ENCODE data around the gene GJB1. TPM values are rescaled to one million over a fixed set of nuclear protein-coding genes. Genes with fewer than 3 reads are reported as not detected.
"Not testable (repeated sequence)": the region's sequence is repeated elsewhere in the genome, so short reads cannot be mapped to it uniquely, and the experiment has no call there.

GJB1 gene
- polyA plus RNA-seq, 1 donor (not counting 4 experiments of a cell fraction or from before 2014, with no cell fraction given), result not detected

DNA sequence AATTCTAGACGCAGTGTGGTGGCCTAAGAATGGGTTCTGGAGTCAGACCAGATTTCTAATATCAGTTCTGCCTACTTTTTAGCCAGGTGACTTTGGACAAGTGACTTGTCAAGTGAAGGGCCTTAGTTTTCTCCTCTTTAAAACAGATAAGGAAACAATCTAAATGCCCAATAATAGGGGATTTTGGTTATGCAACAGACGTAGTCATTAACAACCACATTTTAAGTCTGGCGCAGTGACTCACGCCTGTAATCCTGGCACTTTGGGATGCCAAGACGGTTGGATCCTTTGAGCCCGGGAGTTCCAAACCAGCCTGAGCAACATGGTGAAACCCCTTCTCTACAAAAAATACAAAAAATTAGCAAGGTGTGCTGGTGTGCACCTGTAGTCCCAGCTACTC, 33.0 kb downstream of the GJB1 start:
- no peaks in the 10 kb centered on the region for H3K9me1 ChIP-seq (ENCODE audit: control insufficient read depth, extremely low read depth, insufficient read depth, low read length)
- H3K36me3 ChIP-seq (ENCODE audit: control insufficient read depth in 2 of 2, extremely low read depth in 1 of 2, insufficient read depth in 2 of 2, low read length in 2 of 2), result no peaks in the 10 kb centered on the region
- H3K27ac ChIP-seq (ENCODE audit: control insufficient read depth, insufficient read depth, low read length), result no peak overlapping the region
- no peak overlapping the region for H3K4me2 ChIP-seq (ENCODE audit: control insufficient read depth, extremely low read depth, insufficient read depth, low read depth, low read length)
- dilution Hi-C loops (cut with MboI; ENCODE audit: extremely low pct_ligation_motif_present, low sequenced_read_pairs), result no loop called here
- peak overlapping the region; percentile 54 for H2AFZ ChIP-seq (ENCODE audit: control insufficient read depth, low read length)
- no peaks in the 10 kb centered on the region for H3K27me3 ChIP-seq (ENCODE audit: control insufficient read depth, extremely low read depth, insufficient read depth, low read length)
- H3K79me2 ChIP-seq (ENCODE audit: control insufficient read depth, insufficient read depth, low read length), result peaks cover 3% of the 10 kb centered on the region
- H4K20me1 ChIP-seq (ENCODE audit: control insufficient read depth, extremely low read depth, insufficient read depth, low read length), result no peaks in the 10 kb centered on the region
- peaks cover 2% of the 10 kb centered on the region for H3K4me1 ChIP-seq (ENCODE audit: control insufficient read depth, extremely low read depth, insufficient read depth, low read length)
- no peak for DNase-seq (ENCODE audit: low read depth, low spot score)
- H3K9ac ChIP-seq (ENCODE audit: control insufficient read depth, extremely low read depth, insufficient read depth, low read length), result no peak overlapping the region
- no peak overlapping the region for H3K4me3 ChIP-seq (ENCODE audit: control insufficient read depth in 2 of 3, extremely low read depth in 1 of 3, insufficient read depth in 2 of 3, low read depth in 1 of 3, low read length in 3 of 3)
- no peak for FAIRE-seq
- TF ChIP-seq, protein P1, sequence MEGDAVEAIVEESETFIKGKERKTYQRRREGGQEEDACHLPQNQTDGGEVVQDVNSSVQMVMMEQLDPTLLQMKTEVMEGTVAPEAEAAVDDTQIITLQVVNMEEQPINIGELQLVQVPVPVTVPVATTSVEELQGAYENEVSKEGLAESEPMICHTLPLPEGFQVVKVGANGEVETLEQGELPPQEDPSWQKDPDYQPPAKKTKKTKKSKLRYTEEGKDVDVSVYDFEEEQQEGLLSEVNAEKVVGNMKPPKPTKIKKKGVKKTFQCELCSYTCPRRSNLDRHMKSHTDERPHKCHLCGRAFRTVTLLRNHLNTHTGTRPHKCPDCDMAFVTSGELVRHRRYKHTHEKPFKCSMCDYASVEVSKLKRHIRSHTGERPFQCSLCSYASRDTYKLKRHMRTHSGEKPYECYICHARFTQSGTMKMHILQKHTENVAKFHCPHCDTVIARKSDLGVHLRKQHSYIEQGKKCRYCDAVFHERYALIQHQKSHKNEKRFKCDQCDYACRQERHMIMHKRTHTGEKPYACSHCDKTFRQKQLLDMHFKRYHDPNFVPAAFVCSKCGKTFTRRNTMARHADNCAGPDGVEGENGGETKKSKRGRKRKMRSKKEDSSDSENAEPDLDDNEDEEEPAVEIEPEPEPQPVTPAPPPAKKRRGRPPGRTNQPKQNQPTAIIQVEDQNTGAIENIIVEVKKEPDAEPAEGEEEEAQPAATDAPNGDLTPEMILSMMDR (optimal IDR thresholded peaks at IDR 0.05 in 1 of 3, IDR thresholded peaks at IDR 0.05 in 1 of 3, conservative IDR thresholded peaks at IDR 0.05 in 1 of 3; ENCODE audit: extremely low read depth in 1 of 3, insufficient read depth in 2 of 3, low read length in 3 of 3), result no peak
- TF ChIP-seq EZH2 (IDR thresholded peaks at IDR 0.05; ENCODE audit: low read length), result no peak
- H3K9me3 ChIP-seq (ENCODE audit: control insufficient read depth, low read depth, low read length), result no peaks in the 10 kb centered on the region

DNA sequence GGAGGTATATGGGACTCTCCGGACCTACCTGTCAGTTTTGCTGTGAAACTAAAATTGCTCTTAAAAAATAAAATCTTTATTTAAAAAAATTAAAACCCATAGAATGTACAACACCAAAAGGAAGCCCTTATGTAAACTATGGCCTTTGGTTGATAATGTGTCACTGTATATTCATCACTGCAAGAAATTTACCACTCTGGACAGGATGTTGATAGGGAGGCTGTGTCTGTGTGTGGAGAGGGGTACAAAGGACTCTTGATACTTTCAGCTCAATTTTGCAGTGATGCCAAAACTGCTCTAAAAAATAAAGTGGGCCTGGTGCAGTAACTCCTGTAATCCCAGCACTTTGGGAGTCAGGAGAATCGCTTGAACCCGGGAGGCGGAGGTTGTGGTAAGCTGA, 33.8 kb downstream of the GJB1 start:
- Histone ChIP-seq H3K9ac (ENCODE audit: control insufficient read depth, extremely low read depth, insufficient read depth, low read length) (no peak overlapping the region), H4K20me1 (ENCODE audit: control insufficient read depth, extremely low read depth, insufficient read depth, low read length) (no peaks in the 10 kb centered on the region), H3K9me3 (ENCODE audit: control insufficient read depth, low read depth, low read length) (no peaks in the 10 kb centered on the region), H2AFZ (ENCODE audit: control insufficient read depth, low read length) (no peak overlapping the region), H3K4me1 (ENCODE audit: control insufficient read depth, extremely low read depth, insufficient read depth, low read length) (peaks cover 2% of the 10 kb centered on the region), H3K27me3 (ENCODE audit: control insufficient read depth, extremely low read depth, insufficient read depth, low read length) (no peaks in the 10 kb centered on the region), H3K9me1 (ENCODE audit: control insufficient read depth, extremely low read depth, insufficient read depth, low read length) (no peaks in the 10 kb centered on the region), H3K4me2 (ENCODE audit: control insufficient read depth, extremely low read depth, insufficient read depth, low read depth, low read length) (no peak overlapping the region), H3K79me2 (ENCODE audit: control insufficient read depth, insufficient read depth, low read length) (peaks cover 3% of the 10 kb centered on the region), H3K36me3 (ENCODE audit: control insufficient read depth in 2 of 2, extremely low read depth in 1 of 2, insufficient read depth in 2 of 2, low read length in 2 of 2) (no peaks in the 10 kb centered on the region), H3K27ac (ENCODE audit: control insufficient read depth, insufficient read depth, low read length) (no peak overlapping the region), H3K4me3 (ENCODE audit: control insufficient read depth in 2 of 3, extremely low read depth in 1 of 3, insufficient read depth in 2 of 3, low read depth in 1 of 3, low read length in 3 of 3) (no peak overlapping the region)
- TF ChIP-seq, protein P1 (optimal IDR thresholded peaks at IDR 0.05 in 1 of 3, IDR thresholded peaks at IDR 0.05 in 1 of 3, conservative IDR thresholded peaks at IDR 0.05 in 1 of 3; ENCODE audit: extremely low read depth in 1 of 3, insufficient read depth in 2 of 3, low read length in 3 of 3), result no peak
- no peak for TF ChIP-seq EZH2 (IDR thresholded peaks at IDR 0.05; ENCODE audit: low read length)
- dilution Hi-C loops (cut with MboI; ENCODE audit: extremely low pct_ligation_motif_present, low sequenced_read_pairs), result no loop called here
- no peak for FAIRE-seq
- no peak for DNase-seq (ENCODE audit: low read depth, low spot score)

DNA sequence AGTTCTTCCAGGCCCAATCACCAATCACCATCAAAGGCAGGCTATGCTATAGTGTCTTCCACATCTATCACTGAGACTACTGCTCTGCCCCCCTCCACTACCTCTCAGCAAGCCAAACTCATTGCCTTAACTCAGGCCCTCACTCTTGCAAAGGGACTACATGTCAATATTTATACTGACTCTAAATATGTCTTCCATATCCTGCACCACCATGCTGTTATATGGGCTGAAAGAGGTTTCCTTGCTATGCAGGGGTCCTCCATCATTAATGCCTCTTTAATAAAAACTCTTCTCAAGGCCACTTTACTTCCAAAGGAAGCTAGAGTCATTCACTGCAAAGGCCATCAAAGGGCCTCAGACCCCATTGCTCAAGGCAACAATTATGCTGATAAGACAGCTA, 45.6 kb downstream of the GJB1 start:
- H4K20me1 ChIP-seq (ENCODE audit: control insufficient read depth, extremely low read depth, insufficient read depth, low read length); H3K27me3 ChIP-seq (ENCODE audit: control insufficient read depth, extremely low read depth, insufficient read depth, low read length); H3K79me2 ChIP-seq (ENCODE audit: control insufficient read depth, insufficient read depth, low read length); FAIRE-seq; H3K4me1 ChIP-seq (ENCODE audit: control insufficient read depth, extremely low read depth, insufficient read depth, low read length); dilution Hi-C loops (cut with MboI; ENCODE audit: extremely low pct_ligation_motif_present, low sequenced_read_pairs); H3K36me3 ChIP-seq (ENCODE audit: control insufficient read depth in 2 of 2, extremely low read depth in 1 of 2, insufficient read depth in 2 of 2, low read length in 2 of 2); H3K9me3 ChIP-seq (ENCODE audit: control insufficient read depth, low read depth, low read length); H2AFZ ChIP-seq (ENCODE audit: control insufficient read depth, low read length); H3K9ac ChIP-seq (ENCODE audit: control insufficient read depth, extremely low read depth, insufficient read depth, low read length); H3K4me3 ChIP-seq (ENCODE audit: control insufficient read depth in 2 of 3, extremely low read depth in 1 of 3, insufficient read depth in 2 of 3, low read depth in 1 of 3, low read length in 3 of 3); H3K4me2 ChIP-seq (ENCODE audit: control insufficient read depth, extremely low read depth, insufficient read depth, low read depth, low read length); H3K27ac ChIP-seq (ENCODE audit: control insufficient read depth, insufficient read depth, low read length); H3K9me1 ChIP-seq (ENCODE audit: control insufficient read depth, extremely low read depth, insufficient read depth, low read length); DNase-seq (ENCODE audit: low read depth, low spot score): not testable (repeated sequence)
